BE2C (cell line): ENCODE data around the gene DISC1.

Source experiments
- DNase-seq: peaks from one replicate; pipeline ENCODE4 v3.0.0-alpha.2; 2020
- H3K27me3 ChIP-seq: fragments of 250-450 bp; sonication (Bioruptor Pico); 2 replicates; pipeline ENCODE4 v1.5.1; 2020; ENCODE audit warnings: mild to moderate bottlenecking
- H3K36me3 ChIP-seq: fragments of 250-450 bp; sonication (Bioruptor Pico); 2 replicates; pipeline ENCODE4 v1.5.1; 2020; ENCODE audit warnings: mild to moderate bottlenecking
- H3K4me1 ChIP-seq: fragments of 250-450 bp; sonication (Bioruptor Pico); 2 replicates; pipeline ENCODE4 v1.5.1; 2020
- H3K4me3 ChIP-seq: 2 replicates; pipeline ENCODE4 v1.5.1; 2011; ENCODE audit warnings: low read depth, low read length
- H3K9me3 ChIP-seq: fragments of 250-450 bp; sonication (Bioruptor Pico); 2 replicates; pipeline ENCODE4 v1.5.1; 2020
- TF ChIP-seq, protein P1 (sequence below): IDR thresholded peaks from 2 replicates; pipeline ENCODE4 v1.5.1; 2012; ENCODE audit warnings: mild to moderate bottlenecking, low read depth, low read length

The DISC1 gene

DNA sequence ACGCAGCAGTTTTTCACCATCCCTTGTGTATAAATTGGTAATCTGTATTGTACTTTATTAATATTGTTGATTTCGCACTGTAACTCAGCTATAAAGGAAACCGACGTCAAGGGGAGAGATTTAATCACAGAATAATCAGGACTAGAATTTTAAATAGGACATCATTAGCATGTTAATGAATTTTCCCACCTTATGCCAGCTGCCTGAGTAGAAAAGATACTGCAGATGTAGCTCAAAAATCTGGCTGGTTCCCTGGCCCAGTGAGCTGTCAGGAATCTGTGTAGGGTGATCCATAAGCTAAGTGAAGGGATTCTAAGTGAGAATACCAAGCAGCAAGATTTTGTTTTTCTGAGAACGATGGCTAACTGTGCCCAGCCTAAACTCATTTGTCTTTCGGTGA is 195.5 kb downstream of the DISC1 start:
- Histone ChIP-seq H3K27me3 (no peaks in the 10 kb centered on the region), H3K9me3 (no peaks in the 10 kb centered on the region), H3K4me1 (no peaks in the 10 kb centered on the region), H3K4me3 (no peak overlapping the region), H3K36me3 (no peaks in the 10 kb centered on the region)
- TF ChIP-seq, protein P1, sequence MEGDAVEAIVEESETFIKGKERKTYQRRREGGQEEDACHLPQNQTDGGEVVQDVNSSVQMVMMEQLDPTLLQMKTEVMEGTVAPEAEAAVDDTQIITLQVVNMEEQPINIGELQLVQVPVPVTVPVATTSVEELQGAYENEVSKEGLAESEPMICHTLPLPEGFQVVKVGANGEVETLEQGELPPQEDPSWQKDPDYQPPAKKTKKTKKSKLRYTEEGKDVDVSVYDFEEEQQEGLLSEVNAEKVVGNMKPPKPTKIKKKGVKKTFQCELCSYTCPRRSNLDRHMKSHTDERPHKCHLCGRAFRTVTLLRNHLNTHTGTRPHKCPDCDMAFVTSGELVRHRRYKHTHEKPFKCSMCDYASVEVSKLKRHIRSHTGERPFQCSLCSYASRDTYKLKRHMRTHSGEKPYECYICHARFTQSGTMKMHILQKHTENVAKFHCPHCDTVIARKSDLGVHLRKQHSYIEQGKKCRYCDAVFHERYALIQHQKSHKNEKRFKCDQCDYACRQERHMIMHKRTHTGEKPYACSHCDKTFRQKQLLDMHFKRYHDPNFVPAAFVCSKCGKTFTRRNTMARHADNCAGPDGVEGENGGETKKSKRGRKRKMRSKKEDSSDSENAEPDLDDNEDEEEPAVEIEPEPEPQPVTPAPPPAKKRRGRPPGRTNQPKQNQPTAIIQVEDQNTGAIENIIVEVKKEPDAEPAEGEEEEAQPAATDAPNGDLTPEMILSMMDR, result no peak
- DNase-seq, result no peak

DNA sequence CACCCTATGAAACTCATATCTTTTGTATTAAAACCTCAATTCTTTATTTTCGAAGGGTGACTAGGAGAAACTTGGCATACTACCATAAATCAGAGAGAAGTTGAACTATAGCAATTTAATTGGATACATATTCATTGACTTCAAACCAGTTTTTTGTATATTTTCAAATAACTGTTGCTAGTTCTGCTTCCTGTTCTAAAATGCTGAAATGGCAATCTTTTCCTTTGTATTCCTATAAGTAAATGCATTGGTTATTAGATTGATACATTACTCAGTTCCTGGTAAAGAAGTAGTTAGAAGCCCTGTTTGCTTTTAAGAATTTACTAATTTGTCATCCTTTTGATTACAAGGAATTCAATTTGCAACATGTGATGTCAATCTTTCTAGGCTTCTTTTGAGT is 200.0 kb downstream of the DISC1 start:
- H3K36me3 ChIP-seq, result no peaks in the 10 kb centered on the region
- no peak overlapping the region for H3K4me3 ChIP-seq
- H3K27me3 ChIP-seq, result no peaks in the 10 kb centered on the region
- H3K4me1 ChIP-seq, result peaks cover 4% of the 10 kb centered on the region
- TF ChIP-seq, protein P1, result no peak
- DNase-seq, result no peak
- no peaks in the 10 kb centered on the region; the same call in 1 of the 2 replicates for H3K9me3 ChIP-seq

DNA sequence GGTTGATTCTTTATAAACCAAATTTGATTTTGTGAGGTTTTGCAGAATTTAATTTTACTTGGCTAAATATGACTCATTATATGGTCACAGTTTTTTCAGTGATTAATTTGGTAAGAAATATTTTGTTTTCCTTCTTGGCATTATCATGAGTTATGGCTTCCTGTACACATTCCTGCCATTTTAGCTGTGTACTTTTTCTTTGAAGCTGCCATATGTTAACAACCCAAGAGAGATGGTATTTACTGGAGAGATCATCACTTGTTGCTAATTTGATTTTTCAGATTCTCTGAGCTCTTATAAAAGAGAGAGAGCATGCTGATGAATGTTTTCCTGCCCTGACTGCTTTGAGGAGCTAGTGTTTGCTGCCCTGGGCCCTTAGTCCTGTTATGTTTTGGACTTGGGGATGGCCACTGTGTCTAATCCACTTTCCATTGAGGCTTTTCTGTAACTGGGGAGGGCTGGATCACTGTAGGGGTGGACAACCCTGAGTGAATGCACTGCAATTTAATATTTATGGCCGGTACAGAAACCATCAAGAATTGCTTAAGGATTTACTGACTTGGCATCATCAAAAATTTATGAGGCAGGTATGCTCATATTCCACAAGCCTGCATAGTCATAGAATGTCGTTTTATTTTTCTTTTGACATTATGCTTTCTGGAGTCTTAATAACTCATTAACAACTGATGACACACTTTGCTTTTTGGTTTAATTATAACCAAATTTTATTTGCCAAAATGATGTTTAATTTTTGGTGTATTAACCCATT is 200.9 kb downstream of the DISC1 start:
- H3K9me3 ChIP-seq, result no peaks in the 10 kb centered on the region; the same call in 1 of the 2 replicates
- no peak overlapping the region for H3K4me3 ChIP-seq
- no peaks in the 10 kb centered on the region for H3K27me3 ChIP-seq
- H3K4me1 ChIP-seq, result peaks cover 4% of the 10 kb centered on the region
- DNase-seq, result no peak
- TF ChIP-seq, protein P1, result no peak
- H3K36me3 ChIP-seq, result no peaks in the 10 kb centered on the region

DNA sequence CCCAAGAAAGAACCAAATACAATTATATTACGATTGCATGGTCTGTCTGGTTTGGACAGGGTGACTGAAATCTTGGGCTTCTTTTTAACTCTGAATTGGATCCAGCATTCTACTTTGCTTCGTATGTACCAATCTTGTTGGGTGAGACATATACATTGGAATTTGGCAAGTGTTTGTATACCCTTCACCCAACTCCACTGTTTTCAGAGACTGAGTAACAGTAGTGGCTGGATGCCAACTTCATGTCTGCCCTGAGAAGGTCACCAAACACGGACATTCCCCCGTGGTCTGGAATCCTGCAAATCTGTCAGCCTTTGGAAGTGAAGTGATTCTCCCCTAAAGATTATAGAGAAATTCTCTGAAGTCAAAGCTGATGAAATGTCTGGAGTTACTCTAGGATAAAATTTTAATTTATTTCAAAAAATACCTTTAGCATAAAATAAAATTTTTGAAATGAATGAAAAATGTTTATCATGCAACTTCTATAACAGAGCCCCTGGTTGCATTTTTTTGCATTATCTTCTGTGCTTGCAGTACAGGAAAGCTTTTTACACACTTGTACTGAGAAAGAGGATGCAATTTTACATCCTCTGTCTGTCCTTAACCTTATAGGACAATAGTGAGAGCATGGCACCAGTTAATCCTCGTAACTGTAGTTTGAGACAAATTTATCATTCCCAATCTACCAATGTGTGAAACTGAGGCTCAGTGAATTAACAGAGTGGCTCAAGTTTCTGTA is 201.8 kb downstream of the DISC1 start:
- TF ChIP-seq, protein P1, result no peak
- no peak for DNase-seq
- no peaks in the 10 kb centered on the region; the same call in 1 of the 2 replicates for H3K9me3 ChIP-seq

DNA sequence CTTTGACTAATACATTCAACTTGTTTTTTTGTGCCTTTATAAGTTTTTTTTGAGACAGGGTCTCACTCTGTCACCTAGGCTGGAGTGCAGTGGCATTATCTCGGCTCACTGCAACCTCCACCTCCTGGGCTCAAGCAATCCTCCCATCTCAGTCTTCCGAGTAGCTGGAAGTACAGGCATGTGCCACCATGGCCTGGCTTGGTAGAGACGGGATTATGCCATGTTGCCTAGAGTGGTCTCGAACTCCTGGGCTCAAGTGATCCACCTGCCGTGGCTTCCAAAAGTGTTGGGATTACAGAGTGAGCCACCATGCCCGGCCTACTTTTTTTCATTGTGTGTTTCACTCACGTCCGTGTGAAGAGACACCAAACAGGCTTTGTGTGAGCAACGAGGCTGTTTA is 202.7 kb downstream of the DISC1 start:
- Histone ChIP-seq H3K27me3 (no peaks in the 10 kb centered on the region), H3K9me3 (no peaks in the 10 kb centered on the region; the same call in 1 of the 2 replicates), H3K36me3 (no peaks in the 10 kb centered on the region), H3K4me1 (peaks cover 4% of the 10 kb centered on the region), H3K4me3 (no peak overlapping the region)
- no peak for DNase-seq
- TF ChIP-seq, protein P1, result no peak

More for the DNA sequence above, 201.8 kb downstream of the DISC1 start:
- Histone ChIP-seq H3K4me3 (no peak overlapping the region), H3K4me1 (peaks cover 4% of the 10 kb centered on the region), H3K27me3 (no peaks in the 10 kb centered on the region), H3K36me3 (no peaks in the 10 kb centered on the region)
